PC-3 (cell line): ENCODE results near the gene CST2. TPM values are rescaled to one million over a fixed set of nuclear protein-coding genes. Genes with fewer than 3 reads are reported as not detected.
"Not testable (repeated sequence)": the region's sequence is repeated elsewhere in the genome, so short reads cannot be mapped to it uniquely, and the experiment has no call there.

ENCODE experiments used
- ATAC-seq: fragments of 200-7000 bp; cut with Tn5 transposase; 2 replicates; pipeline ENCODE4 v1.9.1; 2020; ENCODE audit warnings: mild to moderate bottlenecking, moderate library complexity
- BruUV-seq: library from RNA; stranded (reverse); fragments of 400-500 nt; replicated peaks from 2 replicates; lab custom pipeline; 2021; lab: Mats Ljungman, UMichigan
- CTCF ChIA-PET: fragments of 300-600 bp; sonication (Branson Sonifier 250); formaldehyde crosslinking; loops from one replicate; lab custom pipeline; 2022; ENCODE audit warnings: antibody characterized with exemption; lab: Charles Lee
- POLR2A ChIA-PET: fragments of 300-600 bp; sonication (Branson Sonifier 250); formaldehyde crosslinking; loops from one replicate; lab custom pipeline; 2022; ENCODE audit warnings: antibody characterized with exemption; ENCODE audit not compliant: unreplicated experiment; lab: Charles Lee
- DNase-seq: peaks from one replicate; pipeline ENCODE4 v3.0.0-alpha.2; 2015
- H2AFZ ChIP-seq: fragments of 300-600 bp; sonication (generic); 2 replicates; pipeline ENCODE4 v1.6.0; 2016; ENCODE audit warnings: antibody characterized with exemption, low read length
- H3F3A ChIP-seq: fragments of 300-600 bp; sonication (generic); one replicate; pipeline ENCODE4 v1.6.0; 2017; ENCODE audit warnings: antibody characterized with exemption, low read length, control low read depth, mild to moderate bottlenecking; ENCODE audit not compliant: unreplicated experiment
- H3K27ac ChIP-seq: fragments of 300-600 bp; sonication (generic); 2 replicates; pipeline ENCODE4 v1.5.1; 2016; ENCODE audit warnings: mild to moderate bottlenecking, low read length
- H3K27me3 ChIP-seq: fragments of 300-600 bp; sonication (generic); 2 replicates; pipeline ENCODE4 v1.6.1; 2016; ENCODE audit warnings: low read length, mixed read lengths
- H3K36me3 ChIP-seq: fragments of 300-600 bp; sonication (generic); 2 replicates; pipeline ENCODE4 v1.6.1; 2016; ENCODE audit warnings: low read depth, mixed run types, low read length, mixed read lengths
- H3K4me1 ChIP-seq: fragments of 300-600 bp; sonication (generic); 2 replicates; pipeline ENCODE4 v1.5.1; 2016; ENCODE audit warnings: low read length; ENCODE audit not compliant: insufficient read depth
- H3K4me2 ChIP-seq: fragments of 300-600 bp; sonication (generic); 2 replicates; pipeline ENCODE4 v1.6.0; 2016; ENCODE audit warnings: low read length
- H3K4me3 ChIP-seq: fragments of 300-600 bp; sonication (generic); 2 replicates; pipeline ENCODE4 v1.5.1; 2016; ENCODE audit warnings: mild to moderate bottlenecking, low read length, mixed read lengths
- H3K79me2 ChIP-seq: fragments of 300-600 bp; sonication (generic); 2 replicates; pipeline ENCODE4 v1.6.1; 2017; ENCODE audit warnings: low read length, mixed read lengths
- H3K9ac ChIP-seq: fragments of 300-600 bp; sonication (generic); 2 replicates; pipeline ENCODE4 v1.6.0; 2016; ENCODE audit warnings: mild to moderate bottlenecking, low read length
- H3K9me2 ChIP-seq: fragments of 300-600 bp; sonication (generic); replicated peaks from 2 replicates; pipeline ENCODE4 v1.6.1; 2016; ENCODE audit warnings: mixed run types, low read length, mixed read lengths
- H3K9me3 ChIP-seq: fragments of 300-600 bp; sonication (generic); 2 replicates; pipeline ENCODE4 v1.6.1; 2016; ENCODE audit warnings: low read length, mixed read lengths
- H4K20me1 ChIP-seq: fragments of 300-600 bp; sonication (generic); 2 replicates; pipeline ENCODE4 v1.6.1; 2016; ENCODE audit warnings: low read length, mixed read lengths
- CTCF ChIP-seq: fragments of 300-600 bp; sonication (generic); conservative IDR thresholded peaks from 2 replicates; pipeline ENCODE4 v1.5.1; 2017; ENCODE audit warnings: antibody characterized with exemption, low read depth, mild to moderate bottlenecking, low read length
- EZH2 ChIP-seq: fragments of 300-600 bp; sonication (generic); IDR thresholded peaks from one replicate; pipeline ENCODE4 v1.6.1; 2017; ENCODE audit warnings: antibody characterized with exemption, mild to moderate bottlenecking, low read length; ENCODE audit not compliant: unreplicated experiment
- EZH2phosphoT487 ChIP-seq: fragments of 300-600 bp; sonication (generic); IDR thresholded peaks from 2 replicates; pipeline ENCODE4 v1.6.1; 2018; ENCODE audit warnings: mild to moderate bottlenecking, antibody characterized with exemption, low read length, borderline replicate concordance
- intact Hi-C: fragments of 100-400 bp; cut with micrococcal nuclease; formaldehyde crosslinking; loops from 2 replicates; pipeline ENCODE4 v1.9.0; 2023
- total RNA-seq: library from RNA; depleted of rRNA; stranded (reverse); fragments of >200 nt; gene quantifications from 2 replicates; pipeline ENCODE4 v1.2.3, GENCODE V29; 2014

The CST2 gene
- total RNA-seq, 1 experiment from 2014 or later, result not detected

- Histone ChIP-seq H3K36me3 (no peaks in the 10 kb centered on the region), H3K9me2 (no peaks in the 10 kb centered on the region), H3F3A (no peaks in the 10 kb centered on the region), H3K27me3 (peaks cover 63% of the 10 kb centered on the region), H4K20me1 (no peaks in the 10 kb centered on the region), H3K4me1 (no peaks in the 10 kb centered on the region), H3K27ac (no peak overlapping the region), H3K79me2 (no peaks in the 10 kb centered on the region), H3K4me2 (no peak overlapping the region), H3K4me3 (no peak overlapping the region), H2AFZ (no peak overlapping the region), H3K9ac (no peak overlapping the region), H3K9me3 (no peaks in the 10 kb centered on the region)
- POLR2A ChIA-PET, result no interaction called here
- TF ChIP-seq EZH2, result no peak
- TF ChIP-seq EZH2phosphoT487, result no peak
- no peak for TF ChIP-seq CTCF
- no peak for DNase-seq
- no TSS peak for BruUV-seq
- intact Hi-C loops, result no loop called here
- no peak for ATAC-seq
- CTCF ChIA-PET, result no interaction called here
Observed at GRCh38 chr20:23867152-23867776, 40.7 kb upstream of the CST2 start.

- not testable (repeated sequence) for H3K4me1 ChIP-seq, BruUV-seq
Observed at GRCh38 chr20:23860771-23861170, 34.2 kb upstream of the CST2 start.

GRCh38 chr20:23857962-23858595 is 31.6 kb upstream of the CST2 start:
- Histone ChIP-seq H4K20me1 (no peaks in the 10 kb centered on the region), H3K9me3 (no peaks in the 10 kb centered on the region), H2AFZ (no peak overlapping the region), H3K36me3 (no peaks in the 10 kb centered on the region), H3F3A (no peaks in the 10 kb centered on the region), H3K27me3 (peaks cover 16% of the 10 kb centered on the region; the same call in 1 of the 2 replicates), H3K4me2 (no peak overlapping the region), H3K79me2 (no peaks in the 10 kb centered on the region), H3K9ac (no peak overlapping the region), H3K27ac (no peak overlapping the region), H3K4me3 (no peak overlapping the region), H3K9me2 (no peaks in the 10 kb centered on the region), H3K4me1 (no peaks in the 10 kb centered on the region)
- DNase-seq (no peak), ATAC-seq (no peak)
- ChIA-PET POLR2A (no interaction called here), CTCF (no interaction called here)
- intact Hi-C loops, result no loop called here
- TF ChIP-seq EZH2 (no peak), EZH2phosphoT487 (no peak), CTCF (no peak)
- BruUV-seq, result no TSS peak

More at GRCh38 chr20:23860771-23861170, 34.2 kb upstream of the CST2 start:
- H3K9me3 ChIP-seq, H3K4me3 ChIP-seq, ATAC-seq, H3K27ac ChIP-seq, H2AFZ ChIP-seq, H3K79me2 ChIP-seq, H3K4me2 ChIP-seq, H4K20me1 ChIP-seq, CTCF ChIA-PET, H3F3A ChIP-seq, POLR2A ChIA-PET, H3K9me2 ChIP-seq, DNase-seq, H3K9ac ChIP-seq, intact Hi-C loops, H3K36me3 ChIP-seq: not testable (repeated sequence)
- H3K27me3 ChIP-seq, result peaks cover 11% of the 10 kb centered on the region; the same call in 1 of the 2 replicates
